Endothelial cell of umbilical vein (primary cell): ENCODE measurements around the gene SOX10. TPM values are rescaled to one million over a fixed set of nuclear protein-coding genes. Genes with fewer than 3 reads are reported as not detected.

Experiments
- BruUV-seq: library from RNA; stranded (reverse); fragments of 400-500 nt; replicated peaks from 2 replicates; lab custom pipeline; 2021; lab: Mats Ljungman, UMichigan
- CTCF ChIA-PET: fragments of 300-600, 350-600 bp; sonication (Branson Sonifier 250); formaldehyde crosslinking; loops from one replicate; lab custom pipeline; 2021; ENCODE audit warnings: antibody characterized with exemption, inconsistent platforms; lab: Charles Lee
- POLR2A ChIA-PET: fragments of 300-600, 350-600 bp; sonication (Branson Sonifier 250); formaldehyde crosslinking; loops from one replicate; lab custom pipeline; 2021; ENCODE audit warnings: antibody characterized with exemption, inconsistent platforms; lab: Charles Lee
- DNase-seq: peaks from one replicate; pipeline ENCODE4 v3.0.0-alpha.2; 2011; ENCODE audit warnings: low read depth, low spot score
- FAIRE-seq: peaks from 2 replicates; lab custom pipeline; 2011; peaks lifted over from hg19 to GRCh38; lab: Jason Lieb, UNC
- H2AFZ ChIP-seq: 2 replicates; pipeline ENCODE4 v1.6.0; 2012; ENCODE audit warnings: low read depth, low read length, control low read depth, inconsistent platforms
- H3K27ac ChIP-seq: 2 replicates; pipeline ENCODE4 v1.5.1; 2011; ENCODE audit warnings: low read depth, mild to moderate bottlenecking, control low read depth, low read length, moderate library complexity; ENCODE audit not compliant: insufficient read depth
- H3K27me3 ChIP-seq, 2 experiments: 2 replicates each; pipeline versions ENCODE4 v1.6.0 to v1.6.1; 2011; ENCODE audit warnings: low read length in 2 of 2, mixed read lengths in 1 of 2; ENCODE audit not compliant: control insufficient read depth in 2 of 2, insufficient read depth in 2 of 2
- H3K36me3 ChIP-seq, 2 experiments: 2 replicates in 1 of 2; 3 replicates in 1 of 2; pipeline ENCODE4 v1.5.1; 2011; ENCODE audit warnings: low read length in 2 of 2, mild to moderate bottlenecking in 1 of 2, moderate library complexity in 1 of 2; ENCODE audit not compliant: control insufficient read depth in 2 of 2, insufficient read depth in 2 of 2; ENCODE audit errors: extremely low read depth in 1 of 2
- H3K4me1 ChIP-seq: 3 replicates; pipeline ENCODE4 v1.5.1; 2011; ENCODE audit warnings: mild to moderate bottlenecking, low read length; ENCODE audit not compliant: control insufficient read depth, insufficient read depth; ENCODE audit errors: extremely low read depth
- H3K4me2 ChIP-seq: 2 replicates; pipeline ENCODE4 v1.6.1; 2011; ENCODE audit warnings: low read length, control low read depth, mixed read lengths; ENCODE audit not compliant: insufficient read depth
- H3K4me3 ChIP-seq, 3 experiments: fragments of 200-600 bp in 1 of 3; sonication (generic), shearing (Covaris generic) in 1 of 3; replicated peaks in 1 of 3; 2 replicates each; pipeline ENCODE4 v1.5.1; 2011 to 2016; ENCODE audit warnings: control low read depth in 3 of 3, low read length in 3 of 3, mild to moderate bottlenecking in 2 of 3, inconsistent platforms in 1 of 3, low read depth in 1 of 3, moderate library complexity in 1 of 3; ENCODE audit not compliant: insufficient read depth in 1 of 3
- H3K79me2 ChIP-seq: 2 replicates; pipeline ENCODE4 v1.6.0; 2012; ENCODE audit warnings: low read length, inconsistent platforms; ENCODE audit not compliant: control insufficient read depth, insufficient read depth
- H3K9ac ChIP-seq: replicated peaks from 2 replicates; pipeline ENCODE3; 2011; ENCODE audit warnings: low read length, control low read depth; ENCODE audit not compliant: insufficient read depth; ENCODE audit errors: extremely low read depth
- H3K9me1 ChIP-seq: replicated peaks from 3 replicates; pipeline ENCODE4 v1.6.0; 2011; ENCODE audit warnings: mild to moderate bottlenecking, low read length; ENCODE audit not compliant: control insufficient read depth, insufficient read depth; ENCODE audit errors: extremely low read depth
- H3K9me3 ChIP-seq: replicated peaks from 2 replicates; pipeline ENCODE4 v1.5.1; 2012; ENCODE audit warnings: low read length, inconsistent platforms; ENCODE audit not compliant: control insufficient read depth, insufficient read depth
- H4K20me1 ChIP-seq: replicated peaks from 2 replicates; pipeline ENCODE3; 2011; ENCODE audit warnings: mild to moderate bottlenecking, low read length; ENCODE audit not compliant: control insufficient read depth, insufficient read depth; ENCODE audit errors: extremely low read depth
- EZH2 ChIP-seq: IDR thresholded peaks from 2 replicates; pipeline ENCODE4 v1.6.1; 2012; ENCODE audit warnings: borderline replicate concordance, low read depth, mild to moderate bottlenecking, moderate library complexity, low read length, inconsistent platforms; ENCODE audit not compliant: severe bottlenecking
- FOS ChIP-seq: IDR thresholded peaks from 2 replicates; pipeline ENCODE4 v1.6.1; 2011; ENCODE audit warnings: mild to moderate bottlenecking, low read length, moderate library complexity, borderline replicate concordance; ENCODE audit not compliant: insufficient read depth
- GATA2 ChIP-seq: IDR thresholded peaks from 2 replicates; pipeline ENCODE4 v1.7.0; 2011; ENCODE audit warnings: low read depth, mild to moderate bottlenecking, moderate library complexity, mixed read lengths, low read length; ENCODE audit not compliant: insufficient read length, insufficient read depth
- JUN ChIP-seq: IDR thresholded peaks from 2 replicates; pipeline ENCODE4 v1.6.1; 2011; ENCODE audit warnings: borderline replicate concordance, low read depth; ENCODE audit not compliant: insufficient read length, insufficient read depth
- MAX ChIP-seq: IDR thresholded peaks from 2 replicates; pipeline ENCODE4 v1.6.1; 2011; ENCODE audit not compliant: insufficient read depth, insufficient read length
- MYC ChIP-seq: IDR thresholded peaks from one replicate; pipeline ENCODE4 v1.6.1; 2011; ENCODE audit warnings: mild to moderate bottlenecking, low read depth, low read length
- POLR2A ChIP-seq: IDR thresholded peaks from 2 replicates; pipeline ENCODE4 v1.6.1; 2012; ENCODE audit warnings: low read depth, mild to moderate bottlenecking, control low read depth, low read length
- POLR2AphosphoS5 ChIP-seq: IDR thresholded peaks from 2 replicates; pipeline ENCODE4 v1.6.1; 2012; ENCODE audit warnings: low read depth, mild to moderate bottlenecking, control low read depth, low read length, moderate library complexity; ENCODE audit not compliant: insufficient read depth
- dilution Hi-C: fragments of 300-500 bp; cut with MboI; formaldehyde crosslinking; loops from one replicate; pipeline ENCODE4 v1.15.0; 2019; ENCODE audit warnings: low sequenced_read_pairs; ENCODE audit not compliant: extremely low pct_ligation_motif_present
- intact Hi-C: fragments of 100-400 bp; cut with micrococcal nuclease; formaldehyde crosslinking; loops from one replicate; pipeline ENCODE4 v1.10.0; 2022
- polyA plus RNA-seq, 4 experiments: library from polyadenylated mRNA; depleted of rRNA in 3 of 4; stranded (reverse) in 3 of 4; unstranded in 1 of 4; fragments of >200 nt; gene quantifications; 2 replicates each; pipeline versions ENCODE4 v1.2.1 to v1.2.3, GENCODE V29; 2011 to 2012; ENCODE audit warnings: missing spikeins in 1 of 4
- total RNA-seq: library from RNA; stranded (reverse); gene quantifications from 2 replicates; pipeline ENCODE4 v1.2.3, GENCODE V29; 2021
- TF ChIP-seq, protein P1 (sequence below), 2 donors: IDR thresholded peaks; 1 replicate in 1 of 2; 2 replicates in 1 of 2; pipeline ENCODE4 v1.5.1; 2011; ENCODE audit warnings: low read length in 2 of 2, mild to moderate bottlenecking in 2 of 2, moderate library complexity in 2 of 2, control low read depth in 1 of 2, inconsistent platforms in 1 of 2, low read depth in 1 of 2; ENCODE audit not compliant: insufficient read depth in 1 of 2; ENCODE audit errors: extremely low read depth in 1 of 2

The SOX10 gene
- total and polyA plus RNA-seq, 2 donors (not counting 3 experiments of a cell fraction or from before 2014, with no cell fraction given): not detected

- H3K9ac ChIP-seq: no peak overlapping the region
- H3K4me2 ChIP-seq: no peak overlapping the region
- ChIA-PET CTCF (interaction anchor here (1.5 kb wide), 1 partner anchor 25 kb away, joined by 6 read pairs; no protein-coding TSS in a partner anchor), POLR2A (no interaction called here)
- peaks cover 0 to 5% of the 10 kb centered on the region in 2 experiments for H3K27me3 ChIP-seq
- H3K4me3 ChIP-seq: no peak overlapping the region
- BruUV-seq: no TSS peak
- H3K9me3 ChIP-seq: no peaks in the 10 kb centered on the region
- no peak for TF ChIP-seq POLR2AphosphoS5
- no peak for TF ChIP-seq FOS
- no peak for TF ChIP-seq JUN
- DNase-seq (no peak), FAIRE-seq (no peak)
- intact Hi-C loops: no loop called here
- H3K79me2 ChIP-seq: no peaks in the 10 kb centered on the region
- dilution Hi-C loops: no loop called here
- H3K36me3 ChIP-seq: no peaks in the 10 kb centered on the region
- H3K9me1 ChIP-seq: no peaks in the 10 kb centered on the region
- no peak overlapping the region for H2AFZ ChIP-seq
- H4K20me1 ChIP-seq: no peaks in the 10 kb centered on the region
- no peaks in the 10 kb centered on the region for H3K4me1 ChIP-seq
- H3K27ac ChIP-seq: no peak overlapping the region
These were observed 43.1 kb upstream of the SOX10 start for GRCh38 chr22:38027487-38027886.

GRCh38 chr22:38026130-38027111, 42.1 kb upstream of the SOX10 start:
- no TSS peak for BruUV-seq
- CTCF ChIA-PET: no interaction called here
- DNase-seq: no peak
- Histone ChIP-seq H3K9ac (no peak overlapping the region), H4K20me1 (no peaks in the 10 kb centered on the region), H3K27me3 (peaks cover 0 to 5% of the 10 kb centered on the region in 2 experiments), H3K4me3 (no peak overlapping the region), H2AFZ (no peak overlapping the region), H3K4me1 (no peaks in the 10 kb centered on the region), H3K4me2 (no peak overlapping the region), H3K9me3 (no peaks in the 10 kb centered on the region), H3K36me3 (no peaks in the 10 kb centered on the region), H3K9me1 (no peaks in the 10 kb centered on the region), H3K79me2 (no peaks in the 10 kb centered on the region), H3K27ac (no peak overlapping the region)
- POLR2A ChIA-PET: no interaction called here
- FAIRE-seq: no peak
- intact Hi-C loops: no loop called here
- dilution Hi-C loops: no loop called here
- TF ChIP-seq POLR2AphosphoS5: no peak
- no peak for TF ChIP-seq MAX
- TF ChIP-seq, protein P1, sequence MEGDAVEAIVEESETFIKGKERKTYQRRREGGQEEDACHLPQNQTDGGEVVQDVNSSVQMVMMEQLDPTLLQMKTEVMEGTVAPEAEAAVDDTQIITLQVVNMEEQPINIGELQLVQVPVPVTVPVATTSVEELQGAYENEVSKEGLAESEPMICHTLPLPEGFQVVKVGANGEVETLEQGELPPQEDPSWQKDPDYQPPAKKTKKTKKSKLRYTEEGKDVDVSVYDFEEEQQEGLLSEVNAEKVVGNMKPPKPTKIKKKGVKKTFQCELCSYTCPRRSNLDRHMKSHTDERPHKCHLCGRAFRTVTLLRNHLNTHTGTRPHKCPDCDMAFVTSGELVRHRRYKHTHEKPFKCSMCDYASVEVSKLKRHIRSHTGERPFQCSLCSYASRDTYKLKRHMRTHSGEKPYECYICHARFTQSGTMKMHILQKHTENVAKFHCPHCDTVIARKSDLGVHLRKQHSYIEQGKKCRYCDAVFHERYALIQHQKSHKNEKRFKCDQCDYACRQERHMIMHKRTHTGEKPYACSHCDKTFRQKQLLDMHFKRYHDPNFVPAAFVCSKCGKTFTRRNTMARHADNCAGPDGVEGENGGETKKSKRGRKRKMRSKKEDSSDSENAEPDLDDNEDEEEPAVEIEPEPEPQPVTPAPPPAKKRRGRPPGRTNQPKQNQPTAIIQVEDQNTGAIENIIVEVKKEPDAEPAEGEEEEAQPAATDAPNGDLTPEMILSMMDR (IDR thresholded peaks at IDR 0.05; ENCODE audit: extremely low read depth in 1 of 2, insufficient read depth in 1 of 2, low read depth in 1 of 2, low read length in 2 of 2): no peak
- TF ChIP-seq FOS: no peak
- TF ChIP-seq EZH2: no peak
- TF ChIP-seq JUN: no peak
- no peak for TF ChIP-seq MYC
- TF ChIP-seq GATA2: no peak
- no peak for TF ChIP-seq POLR2A
